MCF 10A (cell line): ENCODE results near the gene IGFL4. TPM values are rescaled to one million over a fixed set of nuclear protein-coding genes. Genes with fewer than 3 reads are reported as not detected.
A peak's percentile ranks its signal among the peaks of the same experiment; 100 is the strongest.

Experiments
- BruUV-seq: library from RNA; stranded (reverse); fragments of 400-500 nt; replicated peaks from 2 replicates; lab custom pipeline; 2021; lab: Mats Ljungman, UMichigan
- CTCF ChIA-PET: fragments of 300-600 bp; sonication (Branson Sonifier 250); formaldehyde crosslinking; extraction: SDS; loops from one replicate; lab custom pipeline; 2021; ENCODE audit warnings: antibody characterized with exemption, inconsistent platforms; lab: Yijun Ruan, JAX
- POLR2A ChIA-PET: fragments of 300-600, 350-650 bp; sonication (Branson Sonifier 250); formaldehyde crosslinking; extraction: SDS; loops from one replicate; lab custom pipeline; 2020; ENCODE audit warnings: antibody characterized with exemption, inconsistent platforms; lab: Yijun Ruan, JAX
- DNase-seq: peaks from one replicate; pipeline ENCODE4 v3.0.0-alpha.2; 2018; ENCODE audit not compliant: unreplicated experiment
- H3K27ac Mint-ChIP-seq: one replicate; pipeline ENCODE4 v1.8.0; 2022; ENCODE audit warnings: mild to moderate bottlenecking, low read depth, mixed read lengths; ENCODE audit not compliant: unreplicated experiment
- H3K27me3 Mint-ChIP-seq: one replicate; pipeline ENCODE4 v1.8.0; 2022; ENCODE audit warnings: mixed read lengths; ENCODE audit not compliant: insufficient read depth, unreplicated experiment
- H3K36me3 Mint-ChIP-seq: one replicate; pipeline ENCODE4 v1.8.0; 2022; ENCODE audit warnings: mild to moderate bottlenecking, moderate library complexity, mixed read lengths; ENCODE audit not compliant: insufficient read depth, unreplicated experiment
- H3K4me1 Mint-ChIP-seq: one replicate; pipeline ENCODE4 v1.8.0; 2022; ENCODE audit warnings: mixed read lengths; ENCODE audit not compliant: insufficient read depth, unreplicated experiment
- H3K4me3 Mint-ChIP-seq: one replicate; pipeline ENCODE4 v1.8.0; 2022; ENCODE audit warnings: mild to moderate bottlenecking, moderate library complexity, mixed read lengths; ENCODE audit not compliant: unreplicated experiment
- H3K9me3 Mint-ChIP-seq: one replicate; pipeline ENCODE4 v1.8.0; 2022; ENCODE audit warnings: mixed read lengths; ENCODE audit not compliant: unreplicated experiment
- intact Hi-C: fragments of 100-400 bp; cut with micrococcal nuclease; formaldehyde crosslinking; loops from 2 replicates; pipeline ENCODE4 v1.14.1; 2022
- total RNA-seq: library from RNA; stranded (reverse); gene quantifications from 2 replicates; pipeline ENCODE4 v1.2.3, GENCODE V29; 2022
- TF ChIP-seq, protein P1 (sequence below): fragments of 200-600 bp; IDR thresholded peaks from one replicate; pipeline ENCODE4 v1.8.0; 2022; ENCODE audit warnings: antibody characterized with exemption, mild to moderate bottlenecking; ENCODE audit not compliant: unreplicated experiment

Gene IGFL4
- total RNA-seq, 1 experiment from 2014 or later = not detected

DNA sequence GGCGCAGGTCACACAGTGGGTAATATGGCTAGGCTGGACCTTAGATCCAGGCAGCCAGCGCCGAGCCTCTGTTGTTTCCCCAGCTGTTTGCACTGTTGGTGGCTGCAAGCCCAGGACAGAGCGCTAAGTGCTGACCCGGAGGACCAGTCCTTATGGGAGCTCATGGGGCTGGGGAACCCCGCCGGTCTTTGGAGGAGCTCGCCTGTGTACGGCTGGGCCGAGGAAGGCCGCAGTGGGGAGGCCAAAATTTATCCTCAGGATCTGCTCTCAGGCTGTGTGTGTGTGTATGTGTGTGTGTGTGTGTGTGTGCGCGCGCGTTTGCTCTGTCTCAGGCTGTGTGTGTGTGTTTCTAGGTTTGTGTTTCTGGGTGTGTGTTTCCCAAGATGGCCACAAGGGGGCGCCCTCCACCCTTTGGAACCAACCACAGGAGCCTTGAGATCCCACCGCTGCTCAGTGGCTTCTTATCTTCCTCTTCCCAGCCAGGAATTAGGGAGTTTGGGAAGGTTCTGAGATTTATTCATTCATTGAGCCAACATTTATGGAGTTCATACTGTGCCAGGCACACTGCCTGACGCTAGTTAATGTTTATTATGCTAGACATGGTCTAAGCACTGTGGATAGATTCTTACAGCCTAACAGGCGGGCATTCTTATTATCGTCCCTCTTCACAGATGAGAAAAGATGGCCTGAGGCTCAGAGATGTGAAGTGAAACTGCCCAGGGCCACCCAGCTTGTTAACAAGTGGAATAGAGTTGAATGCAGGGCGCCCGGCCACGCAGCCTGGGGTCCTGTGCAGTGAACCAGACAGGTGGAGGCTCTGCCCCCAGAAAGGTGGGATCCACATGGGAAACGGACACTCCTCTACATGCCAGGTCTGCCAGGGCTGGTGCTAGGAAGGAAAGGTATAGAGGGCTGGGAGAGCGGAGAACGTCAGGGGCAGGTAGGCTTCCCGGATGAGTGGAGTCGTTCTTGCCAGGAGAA lies 31.0 kb downstream of the IGFL4 start:
- no peak overlapping the region for H3K4me3 Mint-ChIP-seq
- DNase-seq = peak; percentile 74
- CTCF ChIA-PET = interaction anchor here (0.6 to 2.8 kb wide), 26 partner anchors 10 to 678 kb away, joined by 3 to 12 read pairs (median 4); partner anchors contain the start of gene CCDC61

DNA sequence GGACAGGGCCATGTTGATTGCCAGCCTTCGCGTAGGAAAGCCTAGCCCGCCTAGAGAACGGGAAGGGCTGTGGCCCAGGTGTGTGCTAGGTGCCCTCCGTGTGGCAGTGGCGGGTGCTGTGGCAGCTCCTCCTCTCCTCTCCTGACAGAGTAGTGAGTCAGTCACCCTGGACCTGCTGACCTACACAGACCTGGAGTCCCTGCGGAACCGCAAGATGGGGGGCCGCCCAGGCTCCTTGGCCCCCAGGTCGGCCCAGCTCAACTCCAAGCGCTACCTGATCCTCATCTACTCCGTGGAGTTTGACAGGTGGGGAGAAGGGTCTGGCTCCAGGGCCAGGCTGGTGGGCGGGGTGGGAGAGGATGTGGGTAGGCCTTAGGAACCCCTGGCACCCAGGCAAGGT lies 34.4 kb downstream of the IGFL4 start:
- no TSS peak for BruUV-seq
- ChIA-PET CTCF (interaction anchor here (0.6 to 1.0 kb wide), 5 partner anchors 10 to 562 kb away, joined by 3 to 6 read pairs (median 4); partner anchors contain the start of gene CCDC61), POLR2A (interaction anchor here (2.5 kb wide), 1 partner anchor 11 kb away, joined by 10 read pairs; the partner anchor contains the start of gene CCDC61)
- no peaks in the 10 kb centered on the region for H3K27me3 Mint-ChIP-seq
- H3K9me3 Mint-ChIP-seq = no peaks in the 10 kb centered on the region
- H3K27ac Mint-ChIP-seq = no peak overlapping the region
- no peak overlapping the region for H3K4me3 Mint-ChIP-seq
- no peak for DNase-seq
- peaks cover 4% of the 10 kb centered on the region for H3K4me1 Mint-ChIP-seq
- peaks cover 24% of the 10 kb centered on the region for H3K36me3 Mint-ChIP-seq
- intact Hi-C loops = no loop called here
- TF ChIP-seq, protein P1, sequence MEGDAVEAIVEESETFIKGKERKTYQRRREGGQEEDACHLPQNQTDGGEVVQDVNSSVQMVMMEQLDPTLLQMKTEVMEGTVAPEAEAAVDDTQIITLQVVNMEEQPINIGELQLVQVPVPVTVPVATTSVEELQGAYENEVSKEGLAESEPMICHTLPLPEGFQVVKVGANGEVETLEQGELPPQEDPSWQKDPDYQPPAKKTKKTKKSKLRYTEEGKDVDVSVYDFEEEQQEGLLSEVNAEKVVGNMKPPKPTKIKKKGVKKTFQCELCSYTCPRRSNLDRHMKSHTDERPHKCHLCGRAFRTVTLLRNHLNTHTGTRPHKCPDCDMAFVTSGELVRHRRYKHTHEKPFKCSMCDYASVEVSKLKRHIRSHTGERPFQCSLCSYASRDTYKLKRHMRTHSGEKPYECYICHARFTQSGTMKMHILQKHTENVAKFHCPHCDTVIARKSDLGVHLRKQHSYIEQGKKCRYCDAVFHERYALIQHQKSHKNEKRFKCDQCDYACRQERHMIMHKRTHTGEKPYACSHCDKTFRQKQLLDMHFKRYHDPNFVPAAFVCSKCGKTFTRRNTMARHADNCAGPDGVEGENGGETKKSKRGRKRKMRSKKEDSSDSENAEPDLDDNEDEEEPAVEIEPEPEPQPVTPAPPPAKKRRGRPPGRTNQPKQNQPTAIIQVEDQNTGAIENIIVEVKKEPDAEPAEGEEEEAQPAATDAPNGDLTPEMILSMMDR = no peak

More for the DNA sequence above, 31.0 kb downstream of the IGFL4 start:
- intact Hi-C loops = no loop called here
- no peaks in the 10 kb centered on the region for H3K9me3 Mint-ChIP-seq
- H3K27me3 Mint-ChIP-seq = no peaks in the 10 kb centered on the region
- no peak overlapping the region for H3K27ac Mint-ChIP-seq
- POLR2A ChIA-PET = interaction anchor here (0.9 to 1.5 kb wide), 2 partner anchors 14 to 27 kb away, joined by 3 to 7 read pairs; partner anchors contain the start of gene CCDC61
- H3K4me1 Mint-ChIP-seq = peaks cover 8% of the 10 kb centered on the region
- TF ChIP-seq, protein P1 = peak; percentile 73
- peaks cover 5% of the 10 kb centered on the region for H3K36me3 Mint-ChIP-seq
- no TSS peak for BruUV-seq

DNA sequence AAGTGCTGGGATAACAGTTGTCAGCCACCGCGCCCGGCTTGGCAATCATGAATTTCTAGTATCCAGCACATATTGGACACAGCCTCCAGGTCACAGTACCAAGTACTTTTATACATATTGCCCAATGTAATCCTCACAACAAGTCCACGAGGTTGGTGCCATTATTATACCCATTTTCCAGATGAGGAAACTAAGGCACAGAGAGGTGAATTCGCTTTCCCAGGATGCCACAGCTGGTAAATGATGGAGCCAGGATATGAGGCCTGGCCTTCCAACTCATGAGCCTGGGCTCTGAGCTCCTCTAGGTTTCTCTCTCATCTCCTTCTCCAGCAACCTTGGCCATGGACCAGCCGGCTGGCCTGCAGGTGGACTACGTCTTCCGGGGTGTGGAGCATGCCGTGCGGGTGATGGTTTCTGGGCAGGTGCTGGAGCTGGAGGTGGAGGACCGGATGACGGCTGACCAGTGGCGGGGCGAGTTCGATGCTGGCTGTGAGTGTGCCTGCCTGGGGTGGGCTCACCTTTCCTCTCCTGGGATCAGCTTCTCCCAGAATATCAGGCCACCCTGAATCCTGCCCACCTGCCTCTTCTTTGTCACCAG lies 38.0 kb downstream of the IGFL4 start:
- TF ChIP-seq, protein P1 = no peak
- no peak overlapping the region for H3K27ac Mint-ChIP-seq
- intact Hi-C loops = no loop called here
- H3K4me1 Mint-ChIP-seq = peaks cover 21% of the 10 kb centered on the region
- no peak overlapping the region for H3K4me3 Mint-ChIP-seq
- ChIA-PET POLR2A (interaction anchor here (0.9 kb wide), 1 partner anchor 18 kb away, joined by 3 read pairs; no protein-coding TSS in a partner anchor), CTCF (interaction anchor here (1.2 to 1.4 kb wide), 2 partner anchors 8 to 76 kb away, joined by 3 to 4 read pairs; no protein-coding TSS in a partner anchor)
- H3K27me3 Mint-ChIP-seq = no peaks in the 10 kb centered on the region
- peaks cover 27% of the 10 kb centered on the region for H3K36me3 Mint-ChIP-seq
- BruUV-seq = no TSS peak
- no peak for DNase-seq
- no peaks in the 10 kb centered on the region for H3K9me3 Mint-ChIP-seq
